Measurements from ENCODE around the gene KIRREL3. TPM values are rescaled to one million over a fixed set of nuclear protein-coding genes. Genes with fewer than 3 reads are reported as not detected.

Gene KIRREL3
- total and polyA plus RNA-seq, 2 of the 8 experiments (the other 6 are each of a cell fraction or from before 2014, with no cell fraction given) = 0.29 to 0.32 TPM

- Histone ChIP-seq H3K9ac (replicated peaks in 1 of 4; ENCODE audit: extremely low read depth in 1 of 4, low read depth in 3 of 4, low read length in 3 of 4) (no peak overlapping the region), H3K27me3 (replicated peaks in 1 of 4; ENCODE audit: control insufficient read depth in 3 of 4, extremely low read depth in 1 of 4, insufficient read depth in 3 of 4, low read length in 3 of 4) (peaks cover 0 to 3% (median 0%) of the 10 kb centered on the region in 4 experiments; a peak in 2 of 7 replicates), H3K18ac (ENCODE audit: extremely low read depth, low read length) (no peak overlapping the region), H4K8ac (ENCODE audit: extremely low read depth, insufficient read depth, low read length) (no peak overlapping the region), H3K4me2 (ENCODE audit: insufficient read depth in 1 of 2, low read depth in 2 of 2, low read length in 2 of 2) (no peak overlapping the region), H3K79me1 (ENCODE audit: low read depth, low read length) (no peaks in the 10 kb centered on the region), H2BK12ac (ENCODE audit: low read depth, low read length) (no peak overlapping the region), H2BK120ac (replicated peaks; ENCODE audit: low read depth, low read length) (no peak overlapping the region), H4K91ac (replicated peaks; ENCODE audit: insufficient read length, low read length) (no peak overlapping the region), H3K4me1 (replicated peaks in 1 of 4; ENCODE audit: control insufficient read depth in 3 of 4, insufficient read depth in 4 of 4, low read length in 3 of 4) (no peaks in the 10 kb centered on the region; a peak in 2 of 7 replicates), H2AFZ (ENCODE audit: low read length) (no peak overlapping the region), H3K79me2 (ENCODE audit: control insufficient read depth in 1 of 2, insufficient read depth in 2 of 2, low read length in 2 of 2) (no peaks in the 10 kb centered on the region), H3K9me3 (ENCODE audit: insufficient read depth in 2 of 2, low read depth in 1 of 2, low read length in 1 of 2) (no peaks in the 10 kb centered on the region), H3K4ac (replicated peaks; ENCODE audit: insufficient read length, low read depth, low read length) (no peak overlapping the region), H3K23me2 (ENCODE audit: low read depth, low read length) (no peaks in the 10 kb centered on the region), H2BK5ac (ENCODE audit: low read depth, low read length) (no peak overlapping the region), H3K27ac (ENCODE audit: low read depth, low read length) (no peak overlapping the region), H3K4me3 (ENCODE audit: extremely low read depth in 1 of 4, insufficient read depth in 2 of 4, low read depth in 3 of 4, low read length in 4 of 4) (no peak overlapping the region), H2AK5ac (ENCODE audit: low read depth, low read length) (no peak overlapping the region), H3K36me3 (ENCODE audit: control insufficient read depth in 2 of 4, insufficient read depth in 4 of 4, low read length in 3 of 4) (no peaks in the 10 kb centered on the region), H4K5ac (ENCODE audit: insufficient read length, low read depth, low read length) (no peak overlapping the region), H2BK20ac (ENCODE audit: low read length) (no peak overlapping the region), H3K23ac (ENCODE audit: insufficient read length) (no peak overlapping the region), H2BK15ac (ENCODE audit: low read length) (no peak overlapping the region), H4K20me1 (replicated peaks in 1 of 2; ENCODE audit: control insufficient read depth in 1 of 2, insufficient read depth in 2 of 2, low read length in 2 of 2) (no peaks in the 10 kb centered on the region), H3K56ac (replicated peaks; ENCODE audit: insufficient read length, low read depth, low read length) (no peak overlapping the region), H3K14ac (ENCODE audit: insufficient read length) (no peak overlapping the region)
- ChIA-PET POLR2A (ENCODE audit: partially characterized antibody) (interaction anchor here (0.7 to 1.6 kb wide), 4 partner anchors 18 to 1094 kb away, joined by 3 to 4 read pairs (median 4); no protein-coding TSS in a partner anchor), CTCF (ENCODE audit: partially characterized antibody) (interaction anchor here (0.5 to 4.8 kb wide), 6 partner anchors 9 to 114 kb away, joined by 3 to 20 read pairs (median 5); no protein-coding TSS in a partner anchor)
- TF ChIP-seq, protein P1, sequence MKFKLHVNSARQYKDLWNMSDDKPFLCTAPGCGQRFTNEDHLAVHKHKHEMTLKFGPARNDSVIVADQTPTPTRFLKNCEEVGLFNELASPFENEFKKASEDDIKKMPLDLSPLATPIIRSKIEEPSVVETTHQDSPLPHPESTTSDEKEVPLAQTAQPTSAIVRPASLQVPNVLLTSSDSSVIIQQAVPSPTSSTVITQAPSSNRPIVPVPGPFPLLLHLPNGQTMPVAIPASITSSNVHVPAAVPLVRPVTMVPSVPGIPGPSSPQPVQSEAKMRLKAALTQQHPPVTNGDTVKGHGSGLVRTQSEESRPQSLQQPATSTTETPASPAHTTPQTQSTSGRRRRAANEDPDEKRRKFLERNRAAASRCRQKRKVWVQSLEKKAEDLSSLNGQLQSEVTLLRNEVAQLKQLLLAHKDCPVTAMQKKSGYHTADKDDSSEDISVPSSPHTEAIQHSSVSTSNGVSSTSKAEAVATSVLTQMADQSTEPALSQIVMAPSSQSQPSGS (IDR thresholded peaks at IDR 0.05; ENCODE audit: low read length) = no peak
- TF ChIP-seq POLR2AphosphoS5 (IDR thresholded peaks at IDR 0.05; ENCODE audit: low read depth, low read length) (no peak), SIX5 (IDR thresholded peaks at IDR 0.05; ENCODE audit: low read depth, low read length) (no peak), BCL11A (IDR thresholded peaks at IDR 0.05; ENCODE audit: low read depth in 2 of 2, low read length in 2 of 2) (no peak), SAP30 (IDR thresholded peaks at IDR 0.05; ENCODE audit: insufficient read depth, insufficient replicate concordance, low read length) (no peak), TEAD4 (IDR thresholded peaks at IDR 0.05; ENCODE audit: low read depth, low read length) (no peak), JUN (IDR thresholded peaks at IDR 0.05; ENCODE audit: low read depth, low read length) (no peak), SP1 (IDR thresholded peaks at IDR 0.05; ENCODE audit: low read depth, low read length) (no peak), MAX (IDR thresholded peaks at IDR 0.05) (no peak), TCF12 (IDR thresholded peaks at IDR 0.05; ENCODE audit: low read depth, low read length) (no peak), CBX8 (IDR thresholded peaks at IDR 0.05; ENCODE audit: borderline replicate concordance, low read depth, low read length) (no peak)
- WGBS, 2 experiments (ENCODE audit: extremely low coverage in 1 of 2, insufficient coverage in 1 of 2, insufficient read length in 1 of 2, insufficient replicate concordance in 2 of 2, low coverage in 1 of 2, low lambda C conversion rate in 2 of 2, missing lambda C conversion rate in 1 of 2) = 82% methylated on average over 6 of the region's 6 CpGs; no CpG with 5 or more reads in 1 of the 2 experiments
- DNase-seq (ENCODE audit: low read depth in 1 of 2, low spot score in 2 of 2) = no peak
- no peak for FAIRE-seq
Observed at GRCh38 chr11:126420698-126421256, 579.8 kb downstream of the KIRREL3 start.

All from H1 (cell line).